T follicular helper cell (primary cell): Measurements from ENCODE around the gene TRAF3.

Experiments
- DNase-seq: peaks from one replicate; pipeline ENCODE4 v3.0.0-alpha.2; 2020; ENCODE audit warnings: low read depth

The TRAF3 gene

DNA sequence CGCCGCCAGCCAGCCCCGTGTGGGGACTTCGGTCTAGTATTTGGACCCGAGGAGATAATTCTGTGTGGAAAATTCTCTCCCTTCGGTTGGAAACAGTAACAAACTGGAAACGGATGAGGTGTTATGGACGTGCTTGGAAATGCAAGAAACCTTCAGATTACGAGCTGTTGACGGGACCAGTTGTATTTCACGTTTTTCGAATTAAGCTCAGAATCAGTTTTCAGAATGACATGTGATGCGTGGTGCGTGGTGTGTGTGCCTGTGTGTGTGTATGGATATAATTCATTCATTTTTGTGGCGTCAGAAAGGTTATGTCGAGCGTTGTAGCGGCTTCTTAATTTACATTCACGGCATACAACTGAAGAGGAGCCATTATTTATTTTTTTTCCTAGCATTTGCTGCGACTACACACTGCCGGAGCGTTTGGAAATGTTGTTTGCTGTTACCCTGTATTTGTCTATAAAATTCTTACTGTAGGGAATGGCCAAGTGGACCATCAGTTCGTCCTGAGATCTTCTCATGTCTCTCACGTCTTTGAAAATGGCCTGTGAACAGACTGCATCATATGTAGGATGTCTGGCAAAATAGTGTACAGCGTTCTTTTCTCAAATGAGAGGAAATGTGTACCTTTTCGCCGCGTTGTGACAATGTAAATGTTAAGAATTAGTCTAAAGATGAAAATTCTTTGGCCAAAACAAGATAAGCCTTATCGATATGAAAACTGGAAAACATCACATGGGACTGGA, 1.3 kb downstream of the TRAF3 start:
- no peak for DNase-seq

DNA sequence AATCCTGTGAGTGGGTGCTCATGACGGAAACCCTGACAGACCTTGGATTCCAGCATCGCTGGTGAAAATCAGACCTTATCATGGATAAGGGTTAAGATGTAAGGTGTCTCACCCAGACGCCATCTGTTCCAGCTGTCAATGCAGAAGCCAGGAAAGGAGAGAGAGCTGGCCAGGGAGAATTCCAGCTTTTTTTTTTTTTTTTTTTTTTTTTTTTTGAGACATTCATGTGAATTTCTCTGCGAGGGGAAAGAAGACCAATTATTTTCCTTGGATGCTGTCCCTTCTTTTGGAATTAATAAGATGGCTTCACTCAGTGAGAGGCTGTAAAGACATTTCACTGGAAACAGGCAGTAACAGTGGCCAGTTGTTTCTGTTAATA, 1.8 kb downstream of the TRAF3 start:
- no peak for DNase-seq

DNA sequence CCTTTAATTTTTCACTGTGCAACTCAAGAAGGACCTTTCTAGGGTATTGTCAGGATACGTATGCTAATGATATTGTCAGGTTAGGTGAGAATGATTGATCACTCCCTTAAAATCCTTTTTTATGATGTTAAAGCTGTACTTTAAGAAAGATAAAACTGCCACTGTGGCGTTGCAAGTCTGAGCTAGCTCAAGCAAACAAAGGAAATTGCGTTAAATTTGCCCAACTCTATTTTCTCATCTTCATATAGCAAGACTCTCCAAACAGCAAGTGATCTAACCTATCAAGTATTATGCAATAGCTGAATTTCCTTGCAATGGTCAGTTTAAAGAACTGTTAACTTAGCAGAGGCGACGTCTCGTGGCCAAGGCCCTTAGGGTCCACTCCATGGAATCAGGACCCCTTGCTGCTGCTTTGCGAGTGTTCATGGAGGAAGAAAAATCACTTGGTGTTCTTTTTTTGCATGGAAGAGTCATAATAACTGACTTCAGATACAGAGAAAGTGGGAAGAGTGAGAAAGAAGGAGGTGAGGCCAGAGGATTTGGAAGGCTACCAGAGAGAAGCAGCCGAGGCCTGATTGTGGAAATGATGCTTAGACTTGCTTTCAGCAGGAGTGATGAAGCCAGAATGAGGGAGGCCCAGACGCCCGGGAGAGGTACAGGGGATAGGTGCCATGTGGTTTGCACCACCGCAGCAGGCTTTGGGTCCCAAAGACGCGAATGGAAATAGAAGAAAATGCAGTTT, 2.5 kb downstream of the TRAF3 start:
- DNase-seq, result no peak

DNA sequence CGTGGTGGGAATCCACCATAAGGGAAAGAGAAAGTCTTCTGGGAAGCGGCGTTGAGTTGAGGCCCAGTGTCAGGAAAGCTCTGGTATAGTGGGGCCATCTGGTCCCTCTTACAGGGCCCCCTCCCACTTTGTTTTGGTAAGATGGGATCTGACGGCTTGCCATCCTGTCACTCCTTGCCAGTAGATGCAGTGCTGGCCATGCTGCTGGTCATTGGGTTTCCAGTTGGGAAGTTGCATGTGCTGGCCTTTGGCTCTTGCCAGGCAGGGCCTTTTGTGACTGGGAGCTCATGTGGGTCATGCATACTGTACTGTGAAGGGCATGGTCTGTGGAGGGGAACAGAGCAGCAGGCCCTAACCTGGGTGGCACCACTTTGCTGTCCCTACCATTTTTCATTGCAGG, 3.8 kb downstream of the TRAF3 start:
- DNase-seq, result no peak

DNA sequence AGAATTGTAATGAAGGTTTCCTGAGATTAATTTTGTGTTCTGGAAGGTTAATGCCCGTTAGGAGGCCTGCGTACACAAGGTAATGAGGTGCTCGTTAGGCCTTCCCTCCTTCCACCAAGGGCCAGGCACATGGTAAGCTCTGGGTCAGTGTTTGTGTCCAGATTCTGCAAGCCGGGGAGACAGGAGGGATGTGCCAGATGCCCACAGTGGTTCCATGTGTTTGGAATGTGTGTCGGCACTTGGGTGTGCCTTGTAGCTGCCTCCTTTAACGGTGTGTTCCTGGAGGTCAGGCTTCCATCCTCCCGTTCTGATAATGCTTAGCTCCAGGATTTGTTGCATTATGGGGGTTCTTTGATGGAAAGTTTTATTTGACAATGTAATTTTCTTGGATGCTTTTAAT, 5.7 kb downstream of the TRAF3 start:
- no peak for DNase-seq

DNA sequence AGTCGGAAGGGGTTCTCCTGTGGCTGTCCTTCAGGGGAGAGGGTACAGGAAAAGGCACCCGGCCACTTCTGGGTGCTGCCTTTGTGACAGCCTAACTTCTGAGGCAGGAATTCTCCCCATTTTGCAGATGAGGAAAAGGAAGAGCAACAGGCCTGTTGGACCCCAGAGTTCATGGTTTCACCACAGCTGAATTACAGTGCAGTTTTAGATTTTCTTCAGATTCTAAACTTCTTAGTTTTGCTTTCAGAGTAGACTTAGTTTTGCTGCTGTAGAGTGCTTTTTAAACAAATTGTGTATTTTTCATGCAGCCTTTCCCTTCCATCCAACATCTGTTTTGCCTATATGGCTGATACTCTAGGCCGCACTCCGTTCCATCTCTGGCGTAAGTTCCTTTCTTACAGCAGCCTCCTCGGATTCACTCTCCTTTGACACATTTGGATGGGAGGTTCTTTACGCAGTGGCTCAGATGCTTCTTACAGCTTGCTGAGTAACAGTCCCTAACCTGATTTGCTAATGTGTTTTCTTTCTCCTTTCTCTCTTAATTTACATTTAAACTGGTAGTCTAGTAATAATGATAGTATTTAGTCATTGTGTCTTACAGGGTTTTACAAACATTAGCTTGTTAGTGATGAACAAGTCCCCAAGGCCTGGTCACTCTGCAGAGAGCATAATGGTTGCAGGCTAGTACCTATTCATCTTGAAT, 7.8 kb downstream of the TRAF3 start:
- DNase-seq, result no peak

DNA sequence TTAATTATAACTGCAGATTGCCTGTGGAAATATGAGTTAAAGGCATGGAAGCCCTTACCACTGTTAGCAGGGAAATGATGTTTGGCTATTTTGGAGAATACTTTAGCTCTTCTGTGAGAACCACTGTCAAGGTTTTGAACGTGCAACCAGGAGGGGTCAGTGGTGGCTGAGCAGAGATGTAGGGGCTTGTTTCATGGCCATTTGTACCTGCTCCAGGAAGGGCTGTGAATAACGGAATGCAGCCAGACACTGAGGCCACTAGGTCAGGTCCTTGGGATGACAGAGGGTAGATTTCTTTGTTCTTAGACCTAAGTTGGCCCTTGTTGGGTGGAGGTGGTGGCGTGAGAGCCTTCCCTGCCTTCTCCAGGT, 8.3 kb downstream of the TRAF3 start:
- no peak for DNase-seq

DNA sequence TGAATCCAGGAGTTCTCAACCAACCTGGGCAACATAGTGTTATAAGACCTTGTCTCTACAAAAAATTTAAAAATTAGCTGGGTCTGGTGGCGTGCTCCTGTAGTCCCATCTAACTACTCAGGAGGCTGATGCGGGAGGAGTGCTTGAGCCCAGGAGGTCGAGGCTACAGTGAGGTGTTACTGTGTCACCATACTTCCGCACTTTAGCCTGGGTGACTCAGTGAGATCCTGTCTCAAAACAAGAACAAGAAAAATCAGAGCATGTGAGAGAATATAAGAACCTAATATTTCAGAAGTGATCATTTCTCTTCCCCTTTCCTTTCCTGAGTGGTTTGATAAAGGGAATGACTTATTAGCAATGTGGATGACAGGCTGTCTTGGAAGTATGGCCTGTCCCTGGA, 9.5 kb downstream of the TRAF3 start:
- no peak for DNase-seq

DNA sequence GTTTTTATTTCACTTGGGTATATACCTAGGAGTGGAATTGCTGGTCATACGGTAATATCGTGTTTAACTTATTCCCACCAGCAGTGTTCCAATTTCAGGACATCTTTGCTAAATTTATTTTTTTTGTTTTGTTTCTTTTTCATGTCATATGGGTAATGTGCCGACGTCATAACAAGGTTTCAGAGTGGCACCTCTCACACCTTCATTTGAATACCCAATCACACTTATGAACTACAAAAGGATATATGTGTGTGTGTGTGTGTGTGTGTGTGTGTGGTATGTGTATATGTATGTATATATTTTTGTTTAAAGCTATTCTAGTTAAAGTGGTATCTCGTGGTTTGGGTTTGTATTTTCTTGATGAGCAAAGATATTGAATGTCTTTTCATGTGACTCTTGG, 12.1 kb downstream of the TRAF3 start:
- no peak for DNase-seq

DNA sequence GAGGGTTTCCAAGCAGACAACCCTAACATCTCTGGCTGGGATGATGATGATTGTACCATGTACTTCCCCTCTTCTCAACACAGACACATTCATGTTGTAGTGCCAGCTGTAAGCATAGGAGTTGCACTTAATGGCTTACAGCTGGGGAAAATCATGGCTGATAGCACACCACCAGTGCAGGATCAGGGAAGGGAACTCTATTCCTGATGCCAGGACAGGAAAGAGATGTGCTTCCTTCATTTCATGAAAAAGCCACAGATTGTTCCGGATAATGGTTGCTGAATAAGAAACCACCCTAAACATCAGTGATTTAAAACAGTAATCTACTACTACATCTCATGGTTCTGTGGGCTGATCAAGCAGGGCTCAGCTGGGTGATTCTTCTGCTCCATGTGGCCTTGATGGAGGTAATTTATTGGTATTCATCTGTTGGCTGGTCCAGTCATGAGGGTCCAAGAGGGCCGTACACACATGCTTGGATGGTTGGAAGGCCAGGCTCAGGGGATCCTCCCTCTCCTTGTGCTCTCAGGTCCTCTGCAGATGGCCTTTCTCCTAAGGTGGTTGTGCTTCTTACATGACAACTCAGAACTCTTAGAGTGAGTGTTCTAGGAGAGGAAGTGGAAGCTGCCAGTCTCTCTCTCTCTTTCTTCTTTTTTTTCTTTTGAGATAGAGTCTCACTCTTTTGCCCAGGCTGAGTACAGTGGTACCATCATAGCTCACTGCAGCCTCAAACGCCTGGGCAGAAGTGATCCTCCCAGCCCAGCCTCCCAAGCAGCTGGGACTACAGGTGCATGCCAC, 16.5 kb downstream of the TRAF3 start:
- no peak for DNase-seq

DNA sequence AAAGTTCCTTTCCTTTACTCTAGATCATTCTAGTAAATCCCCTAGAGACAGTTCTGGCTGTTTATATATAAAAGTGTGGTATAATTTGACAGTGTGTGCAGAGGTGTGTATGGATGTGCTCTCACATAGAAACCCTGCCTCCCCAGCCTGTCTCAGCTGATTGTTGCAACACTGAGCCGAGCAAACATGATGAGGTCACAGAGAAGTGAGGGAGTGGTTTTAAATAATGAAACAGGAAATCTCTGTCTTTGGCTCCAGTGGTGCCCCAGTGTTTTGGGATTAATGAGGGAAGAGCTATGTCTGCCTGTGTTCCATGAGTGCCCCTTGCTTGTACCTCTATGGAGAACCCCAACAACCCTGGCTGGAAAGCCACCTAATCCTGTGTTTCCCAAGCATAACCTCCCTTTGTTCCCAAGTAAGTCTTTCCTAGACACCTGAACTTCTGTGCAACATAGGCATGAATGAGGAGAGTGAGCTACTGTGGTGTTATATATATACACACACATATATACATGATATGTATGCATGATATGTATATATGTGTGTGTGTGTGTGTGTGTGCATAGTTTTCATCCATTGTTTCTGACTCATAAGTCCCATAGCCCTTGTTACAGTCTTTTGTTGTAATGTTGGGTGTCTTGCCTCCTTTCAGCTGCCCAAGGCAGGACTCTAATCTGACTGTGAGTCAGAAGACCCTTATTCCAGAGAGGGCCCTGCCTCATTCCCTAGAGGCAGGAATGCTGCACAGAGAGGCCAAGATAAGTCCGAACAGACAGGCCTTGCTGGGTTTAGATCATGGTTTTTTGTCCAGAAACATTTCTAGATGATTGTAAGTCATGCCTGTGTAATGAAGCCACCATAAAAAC, 18.0 kb downstream of the TRAF3 start:
- no peak for DNase-seq

DNA sequence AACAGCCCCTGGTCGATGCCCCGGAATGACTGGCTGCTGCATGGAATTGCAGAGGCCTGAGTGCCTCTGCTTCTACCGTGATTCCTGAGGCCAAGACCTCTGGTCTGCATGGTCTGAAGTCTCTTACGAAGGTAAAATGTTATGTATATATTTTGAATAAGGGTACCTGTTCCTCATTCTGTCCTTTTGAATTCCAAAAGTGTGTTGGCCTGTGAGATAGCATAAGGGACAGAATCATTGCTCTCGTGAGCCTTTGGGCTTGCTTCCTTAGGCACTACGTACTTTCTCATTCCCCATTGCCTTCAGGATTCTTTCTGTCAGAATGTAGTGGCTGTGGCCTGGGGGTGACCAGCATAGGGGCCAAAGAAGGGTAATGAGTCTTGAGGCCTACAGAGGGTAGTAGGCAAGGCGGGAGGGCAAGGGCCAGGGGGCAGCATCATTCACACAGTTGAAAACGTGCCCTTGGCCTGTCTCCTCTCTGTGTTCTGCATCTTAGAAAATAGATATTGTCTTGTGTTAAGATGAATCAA, 19.5 kb downstream of the TRAF3 start:
- no peak for DNase-seq

DNA sequence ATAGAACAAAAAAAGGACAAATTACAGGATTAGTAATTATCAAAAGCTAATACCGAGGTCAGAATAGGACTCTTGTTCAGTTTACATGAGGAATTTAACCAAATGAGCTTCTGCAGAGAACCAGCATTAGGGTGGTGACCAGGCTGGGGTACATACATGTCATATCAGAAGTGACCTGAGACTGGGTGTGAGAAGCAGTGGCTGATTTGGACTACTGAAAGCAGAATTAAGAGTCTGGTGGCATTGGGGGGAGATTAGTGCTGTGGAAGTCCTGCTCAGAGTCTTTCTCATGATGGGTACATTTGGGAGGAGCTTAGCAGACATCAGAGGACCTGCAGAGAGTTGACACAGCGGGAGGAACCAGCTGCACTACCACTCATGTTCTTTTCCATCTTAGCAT, 21.7 kb downstream of the TRAF3 start:
- DNase-seq, result no peak

DNA sequence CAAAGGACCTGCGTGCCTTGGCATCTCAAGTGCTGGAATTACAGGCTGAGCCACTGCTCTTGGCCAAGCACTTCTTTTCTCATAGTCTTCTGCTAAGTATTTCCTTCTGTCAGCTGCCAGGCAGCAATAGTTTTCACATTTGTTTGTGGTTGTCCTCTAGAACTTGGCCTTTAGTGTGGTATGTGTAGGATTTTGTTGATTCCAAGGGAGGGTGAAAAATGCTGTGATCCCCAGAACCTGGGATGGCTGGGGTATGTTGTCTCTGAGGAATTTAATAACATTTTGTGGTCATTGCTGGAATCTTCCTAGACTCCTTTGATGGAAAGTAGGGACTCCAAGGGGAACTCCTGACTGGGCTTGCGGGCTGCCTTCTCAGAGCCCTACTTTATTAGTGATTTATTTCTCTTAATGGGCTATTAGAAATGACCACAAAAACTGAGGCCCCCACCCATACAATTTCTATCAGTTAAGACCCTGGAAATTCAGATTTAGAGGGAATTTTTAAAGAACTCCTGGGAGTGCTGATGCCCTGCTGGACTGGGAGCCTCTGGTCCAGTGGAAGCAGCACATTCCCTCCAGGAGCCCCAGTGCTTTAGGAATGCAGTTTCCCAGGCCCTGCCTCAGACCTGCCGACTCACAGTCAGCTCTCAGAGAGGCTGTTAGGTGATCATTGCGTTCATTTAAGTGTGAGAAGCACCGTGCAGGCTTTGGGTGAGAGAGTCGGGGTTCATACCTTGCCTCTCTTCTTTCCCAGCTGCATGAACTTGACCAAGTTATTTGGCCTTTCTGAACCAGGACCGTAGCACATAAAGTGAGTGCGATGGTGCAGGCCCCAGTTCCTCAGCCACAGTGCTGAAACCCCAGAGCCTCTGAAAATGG, 22.7 kb downstream of the TRAF3 start:
- no peak for DNase-seq

DNA sequence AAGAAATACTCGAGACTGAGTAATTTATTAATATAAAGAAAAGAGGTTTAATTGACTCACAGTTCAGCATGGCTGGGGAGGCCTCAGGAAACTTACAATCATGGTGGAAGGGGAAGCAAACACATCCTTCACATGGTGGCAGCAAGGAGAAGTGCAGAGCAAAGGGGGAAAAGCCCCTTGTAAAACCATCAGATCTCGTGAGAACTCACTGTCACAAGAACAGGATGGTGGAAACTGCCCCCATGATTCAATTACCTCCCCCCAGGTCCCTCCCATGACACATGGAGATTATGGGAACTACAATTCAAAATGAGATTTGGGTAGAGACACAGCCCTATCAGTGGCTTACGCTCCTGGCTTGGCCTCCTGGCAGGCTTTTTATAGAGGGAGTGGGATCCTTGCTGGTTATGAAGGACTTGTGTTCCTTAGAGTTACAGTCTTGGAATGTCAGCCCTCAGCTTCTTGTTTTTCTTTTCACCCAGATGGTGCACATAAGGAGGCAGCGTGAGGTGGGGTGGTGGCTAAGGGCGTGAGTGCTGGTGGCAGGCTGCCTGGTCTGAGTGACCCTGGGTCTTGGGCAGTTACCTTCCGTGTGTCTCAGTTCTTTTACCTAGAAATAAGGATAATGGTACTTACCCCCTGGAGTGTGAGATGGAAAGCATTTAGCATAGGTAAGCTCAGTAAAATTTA, 25.7 kb downstream of the TRAF3 start:
- DNase-seq, result no peak

DNA sequence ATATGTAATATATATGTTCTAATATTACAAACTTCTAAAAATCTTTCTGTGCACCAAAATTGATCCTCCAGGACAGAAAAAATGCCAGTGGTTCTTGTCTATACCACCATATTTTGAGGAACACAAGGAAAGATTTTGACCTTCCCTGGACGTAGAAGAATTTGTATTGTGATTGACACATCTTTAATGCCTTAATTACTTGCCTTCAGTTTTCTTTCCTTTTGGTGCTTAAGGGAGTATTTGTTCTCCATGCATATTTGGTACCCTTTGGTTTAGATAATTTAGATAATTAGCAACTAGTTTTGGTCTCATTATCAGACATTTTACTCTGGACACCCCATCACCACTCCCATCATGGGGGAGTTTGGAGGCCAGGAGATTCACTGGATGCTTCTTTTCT, 27.6 kb downstream of the TRAF3 start:
- no peak for DNase-seq

DNA sequence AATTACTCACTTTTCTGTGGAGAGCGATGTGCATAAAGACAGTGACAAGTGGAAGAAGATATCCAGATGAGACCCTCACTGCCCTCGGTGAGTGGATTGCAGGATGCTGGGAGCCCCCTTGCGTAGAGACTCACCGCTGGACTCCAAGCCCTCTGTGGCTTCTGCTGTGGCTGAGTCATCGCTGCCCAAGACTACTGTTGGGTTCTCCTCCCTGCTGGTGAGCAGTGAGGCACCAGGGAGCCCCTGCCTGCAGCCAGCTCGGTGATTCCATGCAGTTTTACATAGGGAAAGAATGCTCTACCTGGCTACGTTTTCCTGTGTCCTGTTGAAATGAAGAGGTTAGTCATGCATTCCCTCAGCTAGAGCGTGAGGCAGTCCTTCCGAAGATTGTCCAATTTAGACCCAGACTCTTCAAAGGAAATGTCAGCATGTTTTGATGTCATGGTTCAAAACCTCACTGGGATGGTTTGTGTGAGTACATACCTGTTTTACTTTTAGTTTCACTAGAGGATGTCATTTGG, 28.2 kb downstream of the TRAF3 start:
- DNase-seq, result no peak

DNA sequence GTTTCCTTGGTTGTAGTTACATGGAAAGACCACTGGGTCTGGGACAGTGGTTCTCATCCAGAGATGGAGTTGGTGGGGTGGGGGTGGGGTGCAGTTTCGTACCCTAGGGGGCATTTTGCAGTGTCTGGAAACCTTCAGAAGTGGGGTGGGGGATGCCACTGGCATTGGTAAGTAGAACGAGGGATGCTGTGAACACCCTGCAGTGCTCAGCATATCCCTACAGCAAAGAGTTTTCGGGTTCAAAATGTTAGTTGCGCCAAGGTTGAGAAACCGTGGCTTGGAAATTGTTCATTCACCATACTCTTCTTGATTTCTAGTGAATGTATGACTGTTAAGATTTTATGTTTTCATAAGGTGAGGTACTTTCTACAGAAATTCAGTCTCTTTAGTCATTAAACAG, 28.7 kb downstream of the TRAF3 start:
- no peak for DNase-seq

DNA sequence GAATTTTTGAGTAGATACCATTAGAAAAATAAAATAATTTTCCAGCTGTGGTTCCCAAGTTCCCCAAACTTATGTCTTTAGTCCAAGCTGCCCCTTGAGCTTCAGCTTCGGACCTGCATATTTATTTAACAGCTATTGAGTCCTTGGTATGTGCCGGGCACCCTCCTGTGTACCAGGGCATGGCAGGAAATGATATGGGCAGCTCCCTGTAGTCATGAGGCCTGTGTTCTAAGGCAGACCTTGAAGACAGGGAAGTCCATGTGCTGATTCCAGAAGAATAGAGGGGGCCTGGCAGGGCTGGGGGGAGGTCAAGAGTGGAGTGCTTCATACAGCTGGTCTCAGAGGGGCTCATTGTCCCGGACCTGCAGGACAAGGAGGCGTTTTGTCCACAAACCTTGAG, 29.2 kb downstream of the TRAF3 start:
- no peak for DNase-seq
